T-helper 1 cell treated with Interleukin-12 subunit alpha and Interleukin-12 subunit beta and Interleukin-4 antibody, amounts not matched to agents 30 μg/mL and 1 μg/mL, for 36 hours (primary cell): ENCODE results near the gene SEMA5B.

Experiments
- H3K27ac Mint-ChIP-seq: one replicate; pipeline ENCODE4 v1.8.0; 2021; ENCODE audit warnings: mild to moderate bottlenecking, mixed read lengths
- H3K27me3 Mint-ChIP-seq: one replicate; pipeline ENCODE4 v1.8.0; 2021; ENCODE audit warnings: low read depth, mixed read lengths
- H3K36me3 Mint-ChIP-seq: one replicate; pipeline ENCODE4 v1.8.0; 2021; ENCODE audit warnings: low read depth, mixed read lengths
- H3K4me1 Mint-ChIP-seq: one replicate; pipeline ENCODE4 v1.8.0; 2021; ENCODE audit warnings: low read depth, mixed read lengths
- H3K4me3 Mint-ChIP-seq: one replicate; pipeline ENCODE4 v1.8.0; 2021; ENCODE audit warnings: mild to moderate bottlenecking, moderate library complexity, mixed read lengths
- H3K9me3 Mint-ChIP-seq: one replicate; pipeline ENCODE4 v1.8.0; 2021; ENCODE audit warnings: mixed read lengths

The SEMA5B gene

DNA sequence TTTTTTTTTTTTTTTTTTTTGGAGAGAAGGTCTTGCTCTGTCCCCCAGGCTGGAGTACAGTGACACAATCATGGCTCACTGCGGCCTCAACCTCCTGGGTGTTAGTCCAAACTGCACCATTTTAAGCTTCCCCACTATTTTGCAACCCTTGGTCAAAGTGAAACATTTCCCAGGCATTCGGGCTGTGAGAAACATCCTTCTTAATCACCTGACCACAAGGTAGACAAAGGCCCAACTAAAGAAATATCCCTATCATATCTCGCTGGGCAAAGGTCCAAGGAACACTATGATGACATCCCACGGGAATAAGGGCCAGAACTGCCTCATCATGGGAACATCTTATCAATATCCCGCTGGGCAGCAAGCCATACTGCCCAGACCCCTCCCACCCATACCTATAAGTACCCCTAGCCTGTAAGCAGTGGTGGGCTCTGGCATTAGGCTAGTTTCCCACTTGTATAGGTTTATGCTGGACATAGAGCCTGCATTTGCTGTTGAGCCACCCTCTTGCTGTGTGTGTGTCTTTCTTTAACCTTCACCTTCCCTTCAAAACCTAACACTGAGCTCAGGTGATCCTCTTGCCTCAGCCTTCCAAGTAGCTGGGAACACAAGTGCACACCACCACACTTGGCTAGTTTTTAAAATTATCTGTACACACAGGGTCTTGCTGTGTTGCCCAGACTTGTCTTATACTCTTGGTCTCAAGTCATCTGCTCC is 95.2 kb downstream of the SEMA5B start:
- peaks cover 14% of the 10 kb centered on the region for H3K27me3 Mint-ChIP-seq
- H3K27ac Mint-ChIP-seq: no peak overlapping the region
- no peak overlapping the region for H3K4me3 Mint-ChIP-seq
- no peaks in the 10 kb centered on the region for H3K36me3 Mint-ChIP-seq
- no peaks in the 10 kb centered on the region for H3K4me1 Mint-ChIP-seq
- H3K9me3 Mint-ChIP-seq: no peaks in the 10 kb centered on the region

DNA sequence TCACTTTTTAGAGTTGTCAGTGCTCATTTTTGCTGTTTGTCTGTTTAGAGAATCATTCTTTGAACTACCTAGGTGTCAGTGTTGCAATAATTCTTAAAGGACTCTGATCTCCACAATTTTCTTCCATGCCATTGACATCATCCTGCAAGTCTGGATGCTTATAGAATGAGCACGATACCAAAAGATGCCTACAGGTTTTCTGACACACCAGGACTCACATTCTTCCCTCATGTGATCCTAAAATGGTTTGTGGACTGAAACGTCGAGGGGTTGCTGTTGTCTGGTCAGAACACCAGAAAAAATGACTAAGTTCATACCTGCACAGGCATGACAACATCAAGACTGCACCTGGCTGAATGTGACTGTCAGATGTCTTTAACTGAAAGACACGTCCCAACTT is 95.9 kb downstream of the SEMA5B start:
- H3K4me3 Mint-ChIP-seq: no peak overlapping the region
- H3K27me3 Mint-ChIP-seq: peaks cover 14% of the 10 kb centered on the region
- no peaks in the 10 kb centered on the region for H3K9me3 Mint-ChIP-seq
- no peak overlapping the region for H3K27ac Mint-ChIP-seq
- no peaks in the 10 kb centered on the region for H3K36me3 Mint-ChIP-seq
- no peaks in the 10 kb centered on the region for H3K4me1 Mint-ChIP-seq

DNA sequence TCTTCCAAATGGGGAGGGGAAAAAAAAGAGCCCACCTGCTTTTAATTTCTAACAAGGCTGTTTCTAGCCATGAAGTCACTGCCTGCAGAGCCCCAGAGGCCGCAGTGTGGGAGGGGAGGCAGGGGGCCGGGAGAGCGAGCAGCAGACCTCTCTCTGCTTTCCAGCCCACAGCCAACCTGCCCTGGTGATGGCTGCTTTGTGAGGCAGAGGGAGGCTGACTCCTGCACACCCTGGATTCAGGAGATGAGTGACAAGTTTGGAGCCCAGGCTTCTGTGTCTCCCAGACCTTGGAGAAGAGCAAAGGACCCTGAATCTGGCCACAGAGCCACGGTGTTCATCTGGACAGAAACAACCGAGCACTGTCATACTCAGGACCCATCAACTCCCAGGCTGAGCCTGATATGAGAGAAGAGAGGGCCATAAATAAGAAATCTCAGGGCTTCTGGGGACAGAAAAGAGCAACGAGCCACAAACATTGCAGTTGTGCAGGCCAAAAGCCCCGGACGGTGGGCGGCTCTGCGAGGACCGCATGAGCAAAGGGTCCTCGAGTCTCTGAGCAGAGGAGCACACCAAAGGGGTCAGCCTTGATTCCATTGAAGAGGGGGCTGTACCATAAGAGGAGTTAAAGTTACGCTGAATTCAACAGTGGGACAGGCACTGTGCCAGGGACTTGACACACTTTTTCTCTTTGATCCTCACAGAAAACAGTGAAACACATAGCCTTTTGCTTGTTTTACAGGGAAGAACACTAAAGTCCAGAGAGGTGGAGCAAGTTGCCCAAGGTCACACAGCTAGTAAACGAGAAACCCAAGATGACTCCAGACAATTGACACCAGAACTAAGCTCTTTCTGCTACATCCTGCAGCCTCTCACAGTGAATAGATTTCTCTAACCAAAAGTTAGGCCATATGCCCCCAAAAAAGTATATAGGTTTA is 97.2 kb downstream of the SEMA5B start:
- Mint-ChIP-seq H3K36me3 (no peaks in the 10 kb centered on the region), H3K4me3 (no peak overlapping the region), H3K27ac (no peak overlapping the region), H3K27me3 (peaks cover 11% of the 10 kb centered on the region), H3K9me3 (no peaks in the 10 kb centered on the region), H3K4me1 (no peaks in the 10 kb centered on the region)

DNA sequence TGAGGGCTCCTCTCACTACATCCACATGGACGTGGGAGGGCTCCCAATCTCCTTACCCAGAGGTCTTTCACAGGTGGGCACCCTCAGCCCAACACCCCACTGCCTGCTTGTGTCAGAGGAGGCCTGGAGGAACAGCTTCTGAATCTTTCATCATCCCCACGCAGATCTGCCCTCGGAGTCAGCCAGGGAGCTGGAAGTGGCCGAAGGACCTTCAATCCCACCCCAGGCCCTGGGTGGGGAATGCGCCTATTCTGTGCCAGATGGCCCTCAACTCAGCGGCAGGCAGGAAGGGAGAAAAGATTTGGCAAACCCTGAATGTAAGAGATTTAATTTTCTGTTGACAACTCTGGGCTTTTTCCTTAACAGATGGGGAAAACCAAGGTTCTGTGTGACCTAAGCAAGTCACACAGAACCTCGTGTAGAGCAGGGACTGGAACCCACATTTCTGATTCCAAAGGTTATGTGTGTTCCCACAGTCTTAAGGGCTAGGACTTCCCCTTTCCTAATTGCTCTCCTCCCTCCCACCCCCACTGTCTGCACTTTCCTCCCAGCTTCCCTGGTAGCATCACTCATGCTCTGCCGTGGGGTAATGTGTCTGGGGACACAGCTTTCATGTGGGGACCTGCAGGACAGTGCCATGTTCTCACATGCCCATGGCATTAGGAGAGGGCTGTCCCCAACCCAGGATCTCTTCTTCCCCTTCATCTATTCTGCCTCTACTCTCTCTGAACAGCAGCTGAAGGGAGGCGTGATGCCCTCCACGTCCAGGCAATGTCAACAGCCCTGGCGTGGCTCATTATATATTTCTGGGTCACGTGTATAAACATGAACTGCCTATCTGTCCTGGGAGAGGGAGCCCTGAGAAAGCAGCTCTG is 98.1 kb downstream of the SEMA5B start:
- no peaks in the 10 kb centered on the region for H3K4me1 Mint-ChIP-seq
- peaks cover 11% of the 10 kb centered on the region for H3K27me3 Mint-ChIP-seq
- H3K36me3 Mint-ChIP-seq: no peaks in the 10 kb centered on the region
- H3K9me3 Mint-ChIP-seq: no peaks in the 10 kb centered on the region
- H3K4me3 Mint-ChIP-seq: no peak overlapping the region
- no peak overlapping the region for H3K27ac Mint-ChIP-seq

DNA sequence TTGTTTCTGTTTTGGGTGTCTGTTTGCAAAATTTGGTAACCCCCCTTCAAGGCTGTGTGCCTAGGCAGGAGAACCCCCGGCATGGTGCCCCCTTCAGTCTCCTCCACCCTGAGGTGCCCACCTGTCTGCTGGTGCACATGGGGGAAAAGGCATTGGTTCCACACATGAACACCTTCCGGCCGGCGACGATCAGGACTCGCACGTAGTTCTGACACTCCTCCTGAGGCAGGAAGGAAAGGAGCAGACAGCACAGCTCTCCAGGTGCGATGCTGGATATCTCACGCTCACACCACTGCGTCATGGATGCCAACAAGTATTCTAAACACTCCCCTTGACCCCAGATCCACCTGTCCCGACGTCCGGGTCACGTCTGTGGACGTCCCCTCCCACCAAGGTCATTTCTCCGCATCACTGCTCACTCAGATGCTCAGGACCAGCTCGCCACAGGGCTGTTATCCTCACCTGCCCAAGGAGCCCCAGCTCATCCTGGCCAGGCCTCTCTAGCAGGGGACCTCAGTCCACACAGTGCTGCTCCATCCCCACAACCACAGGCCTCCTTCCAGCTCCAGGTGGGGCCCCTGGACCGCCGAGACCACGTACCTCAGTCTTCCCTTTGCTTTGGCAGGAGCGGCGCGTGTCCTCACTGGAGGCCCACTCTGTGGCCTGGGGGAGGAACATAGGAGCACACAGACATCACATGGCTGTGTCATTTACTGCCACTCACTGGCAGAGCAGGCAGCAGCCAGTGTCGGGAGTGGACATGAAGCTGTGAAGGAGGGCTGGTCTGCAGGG is 99.0 kb downstream of the SEMA5B start:
- no peaks in the 10 kb centered on the region for H3K36me3 Mint-ChIP-seq
- no peak overlapping the region for H3K27ac Mint-ChIP-seq
- H3K9me3 Mint-ChIP-seq: no peaks in the 10 kb centered on the region
- no peaks in the 10 kb centered on the region for H3K4me1 Mint-ChIP-seq
- H3K4me3 Mint-ChIP-seq: no peak overlapping the region
- peaks cover 10% of the 10 kb centered on the region for H3K27me3 Mint-ChIP-seq

DNA sequence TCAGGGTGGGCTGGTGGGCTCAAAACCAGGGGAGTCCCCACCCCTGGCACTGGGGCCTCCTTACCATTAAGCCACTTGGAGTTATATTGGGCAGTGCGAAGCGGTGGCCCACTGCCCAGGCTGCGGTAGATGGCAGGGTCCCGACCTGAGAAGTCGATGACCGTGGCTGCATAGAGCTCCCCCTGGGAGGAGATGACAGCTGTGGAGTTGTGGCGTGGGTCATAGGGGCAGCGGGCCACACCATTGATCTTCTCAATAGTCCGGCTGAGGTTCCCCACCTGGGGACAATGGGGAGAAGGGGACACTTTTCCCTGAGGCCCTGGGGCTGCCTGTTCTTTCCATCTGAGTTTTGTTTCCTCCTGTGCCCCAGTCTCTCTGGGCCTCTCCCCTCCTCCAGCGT is 99.8 kb downstream of the SEMA5B start:
- H3K4me1 Mint-ChIP-seq: no peaks in the 10 kb centered on the region
- no peaks in the 10 kb centered on the region for H3K9me3 Mint-ChIP-seq
- no peak overlapping the region for H3K27ac Mint-ChIP-seq
- no peak overlapping the region for H3K4me3 Mint-ChIP-seq
- peaks cover 6% of the 10 kb centered on the region for H3K27me3 Mint-ChIP-seq
- no peaks in the 10 kb centered on the region for H3K36me3 Mint-ChIP-seq

DNA sequence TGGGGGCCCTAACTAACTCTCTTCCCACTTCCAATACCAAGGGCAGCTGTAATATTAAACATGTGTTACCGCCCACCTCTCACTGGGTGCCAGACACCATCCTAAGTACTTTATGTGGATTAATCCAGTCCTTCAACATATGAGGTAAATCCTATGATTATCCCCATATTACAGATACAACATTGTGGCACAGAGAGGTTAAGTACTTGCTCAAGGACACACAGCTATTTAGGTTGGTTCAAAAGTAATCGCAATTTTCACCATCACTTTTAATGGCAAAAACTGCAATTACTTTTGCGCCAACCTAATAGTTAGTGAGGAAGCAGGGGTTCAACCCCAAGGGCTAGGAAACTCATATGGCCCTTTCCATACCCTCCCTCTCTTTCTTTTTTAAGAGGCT is 100.8 kb downstream of the SEMA5B start:
- H3K27me3 Mint-ChIP-seq: peaks cover 3% of the 10 kb centered on the region
- no peaks in the 10 kb centered on the region for H3K9me3 Mint-ChIP-seq
- H3K27ac Mint-ChIP-seq: no peak overlapping the region
- H3K36me3 Mint-ChIP-seq: no peaks in the 10 kb centered on the region
- H3K4me3 Mint-ChIP-seq: no peak overlapping the region
- no peaks in the 10 kb centered on the region for H3K4me1 Mint-ChIP-seq

DNA sequence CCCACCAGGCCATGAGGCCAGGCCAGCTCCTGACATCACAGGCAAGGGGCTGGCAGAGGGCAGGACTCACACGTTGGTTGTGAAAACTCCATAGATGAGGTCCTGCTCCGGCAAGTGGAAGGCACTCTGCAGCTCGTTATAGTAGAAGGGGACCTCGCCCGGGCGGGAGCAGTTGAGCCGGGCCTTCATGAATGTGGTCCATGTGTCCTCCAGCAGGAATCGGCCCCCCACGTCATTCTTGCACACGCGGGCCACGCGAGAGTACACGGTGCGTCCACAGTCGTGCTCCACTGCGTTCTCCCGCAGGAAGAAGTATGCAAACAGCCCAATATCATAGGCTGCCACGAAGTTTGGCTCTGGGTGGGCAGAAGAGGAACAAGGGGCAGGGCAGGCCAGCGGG is 101.2 kb downstream of the SEMA5B start:
- no peaks in the 10 kb centered on the region for H3K36me3 Mint-ChIP-seq
- no peaks in the 10 kb centered on the region for H3K4me1 Mint-ChIP-seq
- no peak overlapping the region for H3K27ac Mint-ChIP-seq
- no peak overlapping the region for H3K4me3 Mint-ChIP-seq
- peaks cover 5% of the 10 kb centered on the region for H3K27me3 Mint-ChIP-seq
- H3K9me3 Mint-ChIP-seq: no peaks in the 10 kb centered on the region

DNA sequence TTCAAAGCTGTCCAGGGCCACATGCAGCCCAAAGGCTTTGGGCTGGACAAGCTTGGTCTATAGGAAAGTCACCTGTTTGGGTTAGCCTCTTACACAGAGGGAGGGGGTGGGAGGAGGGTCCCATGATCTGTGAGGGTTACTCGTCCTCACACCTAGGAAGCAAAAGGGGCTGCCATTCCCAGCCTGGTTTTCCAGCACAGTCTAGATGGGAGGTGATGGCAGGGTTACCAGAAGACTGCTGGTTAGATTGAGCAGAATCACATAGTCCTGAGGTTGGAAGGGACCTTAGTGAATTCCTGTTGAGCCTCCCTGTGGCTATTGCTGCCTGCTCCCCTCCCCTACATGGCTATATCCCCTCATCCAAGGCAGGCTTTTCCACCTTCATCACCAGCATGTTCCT is 101.8 kb downstream of the SEMA5B start:
- no peaks in the 10 kb centered on the region for H3K9me3 Mint-ChIP-seq
- no peak overlapping the region for H3K27ac Mint-ChIP-seq
- H3K4me3 Mint-ChIP-seq: no peak overlapping the region
- H3K36me3 Mint-ChIP-seq: no peaks in the 10 kb centered on the region
- H3K4me1 Mint-ChIP-seq: no peaks in the 10 kb centered on the region
- H3K27me3 Mint-ChIP-seq: peaks cover 9% of the 10 kb centered on the region

DNA sequence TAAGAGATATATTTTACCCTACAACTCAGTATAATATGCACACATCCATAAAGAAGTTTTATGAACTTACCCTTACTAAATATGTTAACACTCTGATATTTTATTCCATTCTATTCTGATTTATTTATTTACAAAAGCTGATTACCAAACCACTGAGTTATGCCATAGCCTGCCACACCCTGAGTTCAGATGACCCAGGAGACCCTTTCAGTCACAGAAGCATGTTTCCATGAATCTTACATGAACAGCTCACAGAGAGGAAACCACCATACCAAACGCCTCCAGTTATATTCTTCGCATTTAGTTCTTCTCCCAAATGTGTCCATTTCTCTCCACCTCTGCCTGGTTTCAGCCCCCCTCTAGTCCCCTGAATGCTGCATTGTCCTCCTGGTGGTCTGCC is 103.5 kb downstream of the SEMA5B start:
- H3K4me1 Mint-ChIP-seq: no peaks in the 10 kb centered on the region
- peaks cover 22% of the 10 kb centered on the region for H3K27me3 Mint-ChIP-seq

DNA sequence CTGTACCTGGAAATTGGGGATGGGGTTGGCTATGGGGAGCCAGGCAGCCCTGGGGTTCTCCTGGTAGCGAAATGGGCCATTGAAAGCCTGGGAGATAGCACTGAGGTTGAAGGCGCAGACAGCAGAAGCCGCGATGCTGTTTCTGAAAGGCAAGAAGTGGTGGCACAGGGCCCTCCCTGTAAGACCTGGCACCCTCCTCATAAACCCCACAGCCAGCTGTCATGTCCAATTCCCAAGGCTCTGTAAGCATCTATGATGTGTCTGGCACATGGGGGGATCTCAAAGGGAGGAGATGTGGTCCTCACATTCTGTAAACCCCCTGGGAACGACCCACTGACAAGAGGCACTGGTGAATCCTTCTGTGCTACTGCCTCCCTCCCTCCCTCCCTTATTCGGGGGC is 104.0 kb downstream of the SEMA5B start:
- Mint-ChIP-seq H3K36me3 (no peaks in the 10 kb centered on the region), H3K9me3 (no peaks in the 10 kb centered on the region), H3K27ac (no peak overlapping the region), H3K4me1 (no peaks in the 10 kb centered on the region), H3K4me3 (no peak overlapping the region), H3K27me3 (peaks cover 24% of the 10 kb centered on the region)

More for the DNA sequence above, 103.5 kb downstream of the SEMA5B start:
- no peak overlapping the region for H3K4me3 Mint-ChIP-seq
- H3K36me3 Mint-ChIP-seq: no peaks in the 10 kb centered on the region
- no peaks in the 10 kb centered on the region for H3K9me3 Mint-ChIP-seq
- H3K27ac Mint-ChIP-seq: no peak overlapping the region

DNA sequence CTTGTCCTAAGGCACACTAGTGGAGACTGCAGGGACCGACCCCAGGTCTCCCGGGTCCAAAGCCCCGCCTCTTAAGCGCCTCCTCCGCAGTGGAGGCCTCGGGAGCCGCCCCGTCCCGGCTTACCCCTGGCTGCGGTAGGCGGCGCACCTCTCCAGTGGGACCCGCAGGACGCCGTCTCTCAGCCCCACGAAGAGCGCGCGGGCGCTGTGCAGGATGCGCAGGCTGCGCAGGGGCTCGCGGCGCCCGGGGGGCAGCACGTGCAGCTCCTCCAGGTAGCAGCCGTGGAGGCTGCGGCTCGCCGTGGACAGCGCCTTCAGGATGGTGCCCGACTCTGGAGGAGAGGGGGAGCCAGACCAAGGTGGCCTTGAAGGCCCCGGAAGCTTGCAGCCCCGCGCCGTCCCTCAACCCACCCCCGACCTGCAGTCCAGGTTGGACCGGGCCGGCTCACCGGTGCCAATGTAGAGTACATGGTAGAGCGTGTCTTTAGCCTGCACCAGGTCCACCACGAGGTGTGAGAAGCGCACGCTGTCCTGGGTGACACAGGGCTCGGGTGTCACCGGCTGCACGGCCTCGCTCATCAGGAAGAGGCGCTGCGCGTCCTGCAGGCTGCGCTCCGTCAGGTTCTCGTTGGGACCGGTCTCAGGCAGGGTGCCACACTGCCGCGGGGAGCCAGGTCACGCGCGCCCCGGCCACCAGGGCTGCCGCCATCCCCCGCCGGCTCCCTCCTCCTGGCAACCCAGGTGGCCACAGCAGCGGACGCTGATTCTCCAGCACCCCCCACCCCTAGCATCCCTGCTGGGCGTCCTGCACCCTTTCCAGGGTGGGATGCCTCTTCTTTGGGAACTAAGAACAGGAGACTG is 105.5 kb downstream of the SEMA5B start:
- H3K9me3 Mint-ChIP-seq: no peaks in the 10 kb centered on the region
- H3K27ac Mint-ChIP-seq: no peak overlapping the region
- no peaks in the 10 kb centered on the region for H3K4me1 Mint-ChIP-seq
- no peak overlapping the region for H3K4me3 Mint-ChIP-seq
- no peaks in the 10 kb centered on the region for H3K36me3 Mint-ChIP-seq
- H3K27me3 Mint-ChIP-seq: peaks cover 26% of the 10 kb centered on the region

DNA sequence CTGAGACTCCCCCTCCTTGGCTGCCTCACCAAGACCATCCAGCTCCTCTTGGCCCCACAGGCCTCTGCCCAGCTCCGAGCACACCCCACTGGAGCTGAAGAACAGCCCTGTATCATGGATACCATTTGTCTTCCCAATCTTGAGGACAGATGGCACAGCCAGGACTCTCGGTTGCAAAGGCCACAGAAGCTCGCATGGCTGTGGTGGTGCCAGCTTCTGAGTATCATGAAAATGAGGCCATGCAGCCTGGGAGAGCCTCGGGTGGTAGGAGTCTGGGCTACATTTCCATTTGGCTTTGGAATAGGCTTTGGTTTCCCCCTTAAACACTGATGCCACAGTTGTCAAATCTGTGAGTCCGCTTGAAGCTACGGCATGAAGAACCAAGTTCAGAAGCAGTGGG is 106.6 kb downstream of the SEMA5B start:
- H3K27me3 Mint-ChIP-seq: peaks cover 36% of the 10 kb centered on the region
- H3K36me3 Mint-ChIP-seq: no peaks in the 10 kb centered on the region
- H3K4me3 Mint-ChIP-seq: no peak overlapping the region
- H3K27ac Mint-ChIP-seq: no peak overlapping the region
- H3K9me3 Mint-ChIP-seq: no peaks in the 10 kb centered on the region
- peaks cover 2% of the 10 kb centered on the region for H3K4me1 Mint-ChIP-seq
